K562 (cell line): ENCODE measurements around the gene FCRL1. TPM values are rescaled to one million over a fixed set of nuclear protein-coding genes. Genes with fewer than 3 reads are reported as not detected.

Experiments
- ATAC-seq: fragments of 200-7000 bp; cut with Tn5 transposase; 3 replicates; pipeline ENCODE4 v1.9.1; 2020; ENCODE audit warnings: moderate library complexity
- BruUV-seq: library from RNA; stranded (reverse); fragments of 400-500 nt; replicated peaks from 2 replicates; lab custom pipeline; 2021; lab: Mats Ljungman, UMichigan
- CTCF ChIA-PET: fragments of 300-600 bp; formaldehyde crosslinking; extraction: SDS; loops from one replicate; lab custom pipeline; 2021; ENCODE audit warnings: low intra/inter-chr PET ratio; lab: Yijun Ruan, JAX
- POLR2A ChIA-PET: fragments of 300-600, 350-650 bp; sonication (Branson Sonifier 250); formaldehyde crosslinking; extraction: SDS; loops from one replicate; lab custom pipeline; 2021; ENCODE audit warnings: antibody characterized with exemption, inconsistent platforms; lab: Yijun Ruan, JAX
- DNase-seq, 4 experiments: peaks; one replicate each; pipeline versions ENCODE4 v3.0.0 to v3.0.0-alpha.2; 2011 to 2018; ENCODE audit warnings: low spot score in 3 of 4, mixed read lengths in 3 of 4; ENCODE audit errors: extremely low read depth in 1 of 4
- FAIRE-seq: peaks from 2 replicates; lab custom pipeline; 2011; peaks lifted over from hg19 to GRCh38; lab: Jason Lieb, UNC
- H2AFZ ChIP-seq: 2 replicates; pipeline ENCODE4 v1.6.0; 2011; ENCODE audit warnings: low read depth, low read length, control low read depth, inconsistent platforms
- H3K27ac ChIP-seq: fragments of 200-600 bp; 3 replicates; pipeline ENCODE4 v1.8.0; 2011; ENCODE audit warnings: low read depth, mild to moderate bottlenecking, control low read depth, inconsistent platforms, low read length, moderate library complexity, mixed read lengths; ENCODE audit errors: extremely low read depth
- H3K27me3 ChIP-seq, 2 experiments: fragments of 300-600 bp in 1 of 2; 2 replicates in 1 of 2; 3 replicates in 1 of 2; pipeline versions ENCODE4 v1.6.0 to v1.8.0; 2011; ENCODE audit warnings: inconsistent platforms in 2 of 2, low read length in 2 of 2, mild to moderate bottlenecking in 1 of 2, mixed read lengths in 1 of 2, moderate library complexity in 1 of 2; ENCODE audit not compliant: control insufficient read depth in 2 of 2, insufficient read depth in 2 of 2
- H3K36me3 ChIP-seq: fragments of 300-600 bp; 3 replicates; pipeline ENCODE4 v1.8.0; 2011; ENCODE audit warnings: mild to moderate bottlenecking, low read length, inconsistent platforms; ENCODE audit not compliant: control insufficient read depth, insufficient read depth
- H3K4me1 ChIP-seq, 2 experiments: fragments of 200-600 bp in 1 of 2; replicated peaks in 1 of 2; 2 replicates in 1 of 2; 3 replicates in 1 of 2; pipeline versions ENCODE4 v1.5.1 to v1.8.0; 2011; ENCODE audit warnings: inconsistent platforms in 2 of 2, low read length in 2 of 2, mild to moderate bottlenecking in 1 of 2, mixed read lengths in 1 of 2, moderate library complexity in 1 of 2; ENCODE audit not compliant: control insufficient read depth in 2 of 2, insufficient read depth in 2 of 2
- H3K4me2 ChIP-seq: 2 replicates; pipeline ENCODE4 v1.6.1; 2011; ENCODE audit warnings: low read length, control low read depth, inconsistent platforms, mixed read lengths; ENCODE audit not compliant: insufficient read depth
- H3K4me3 ChIP-seq: fragments of 200-600 bp; sonication (generic), shearing (Covaris generic); 2 replicates; pipeline ENCODE4 v1.5.1; 2016; ENCODE audit warnings: control low read depth, inconsistent platforms
- H3K79me2 ChIP-seq: fragments of 200-600 bp; 3 replicates; pipeline ENCODE4 v1.8.0; 2011; ENCODE audit warnings: low read length, inconsistent platforms; ENCODE audit not compliant: control insufficient read depth, insufficient read depth
- H3K9ac ChIP-seq, 2 experiments: 2 replicates each; pipeline versions ENCODE4 v1.6.0 to v1.6.1; 2011; ENCODE audit warnings: low read depth in 2 of 2, low read length in 2 of 2, control low read depth in 1 of 2, inconsistent platforms in 1 of 2, mild to moderate bottlenecking in 1 of 2, mixed read lengths in 1 of 2; ENCODE audit not compliant: insufficient read depth in 1 of 2
- H3K9me1 ChIP-seq: one replicate; pipeline ENCODE4 v1.6.0; 2011; ENCODE audit warnings: inconsistent platforms, mild to moderate bottlenecking, low read length, moderate library complexity; ENCODE audit not compliant: control insufficient read depth, insufficient read depth
- H3K9me3 ChIP-seq: replicated peaks from 2 replicates; pipeline ENCODE4 v1.5.1; 2011; ENCODE audit warnings: low read depth, low read length, inconsistent platforms; ENCODE audit not compliant: control insufficient read depth, insufficient read depth
- H4K20me1 ChIP-seq: replicated peaks from 2 replicates; pipeline ENCODE4 v1.6.1; 2011; ENCODE audit warnings: low read length, inconsistent platforms, mixed read lengths; ENCODE audit not compliant: control insufficient read depth, insufficient read depth
- CSDE1 ChIP-seq, 2 experiments: fragments of 450-650 bp; IDR thresholded peaks; 2 replicates each; pipeline ENCODE4 v1.6.1; 2016; ENCODE audit warnings: mild to moderate bottlenecking in 1 of 2
- NCOA4 ChIP-seq: fragments of 450-650 bp; IDR thresholded peaks from 2 replicates; pipeline ENCODE4 v1.6.1; 2018; ENCODE audit warnings: mild to moderate bottlenecking; ENCODE audit not compliant: partially characterized antibody
- RREB1 ChIP-seq: fragments of 250-450 bp; sonication (Bioruptor Pico); IDR thresholded peaks from 2 replicates; pipeline ENCODE4 v1.4.0; 2020
- TOE1 ChIP-seq, 2 experiments: fragments of 450-650 bp in 1 of 2; sonication (generic) in 1 of 2; formaldehyde crosslinking in 1 of 2; IDR thresholded peaks; 2 replicates each; pipeline versions ENCODE4 v1.7.1 to v1.8.0; 2016 to 2022; ENCODE audit warnings: borderline replicate concordance in 2 of 2, mild to moderate bottlenecking in 2 of 2, antibody characterized with exemption in 1 of 2, inconsistent platforms in 1 of 2, low read depth in 1 of 2, missing genetic modification reagents in 1 of 2, moderate library complexity in 1 of 2
- ZNF318 ChIP-seq, 2 experiments: fragments of 450-650 bp; IDR thresholded peaks; 2 replicates each; pipeline ENCODE4 v1.6.1; 2016; ENCODE audit warnings: mild to moderate bottlenecking in 2 of 2, borderline replicate concordance in 1 of 2, low read depth in 1 of 2, moderate library complexity in 1 of 2
- ZNF583 ChIP-seq: fragments of 250-450 bp; sonication (Bioruptor Pico); IDR thresholded peaks from 2 replicates; pipeline ENCODE4 v1.4.0; 2020
- WGBS: fragments of 100-300 bp; shearing (Covaris generic); methylation state at CpG from one replicate; pipeline ENCODE4 v1.1.6; 2016; ENCODE audit warnings: low coverage, mixed read lengths; ENCODE audit not compliant: insufficient coverage; ENCODE audit errors: missing lambda C conversion rate; 5-methylcytosine and 5-hydroxymethylcytosine counted together
- in situ Hi-C: fragments of 300-500 bp; cut with MboI; formaldehyde crosslinking; loops from 4 replicates; pipeline ENCODE4 v1.15.0; 2018; ENCODE audit warnings: inconsistent platforms, mixed read lengths
- intact Hi-C: fragments of 100-400 bp; cut with micrococcal nuclease; formaldehyde crosslinking; loops from 2 replicates; pipeline ENCODE4 v1.14.2; 2022
- polyA plus RNA-seq, 8 experiments: library from polyadenylated mRNA; depleted of rRNA in 4 of 8; stranded (reverse) in 5 of 8; unstranded in 3 of 8; fragments of >200 nt; fragmentation: Nextera tagmentation in 2 of 8; fragmentation: Illumina TruSeq in 1 of 8; extraction: Ambion mirVana in 2 of 8; extraction: Trizol in 1 of 8; gene quantifications; 2 replicates each; pipeline versions ENCODE4 v1.2.1 to v1.2.3, GENCODE V29; 2011 to 2014; ENCODE audit warnings: inconsistent platforms in 1 of 8, missing spikeins in 1 of 8
- total RNA-seq, 7 experiments: library from RNA; depleted of rRNA in 6 of 7; stranded (reverse); fragments of >200 nt in 6 of 7; fragmentation: Illumina TruSeq in 2 of 7; extraction: Trizol in 2 of 7; gene quantifications; 2 replicates each; pipeline versions ENCODE4 v1.2.1 to v1.2.3, GENCODE V29; 2011 to 2021; ENCODE audit warnings: low replicate concordance in 1 of 7

FCRL1 gene
- total and polyA plus RNA-seq, 9 of the 15 experiments (the other 6 are each of a cell fraction or from before 2014, with no cell fraction given) = not detected

GRCh38 chr1:157842939-157843338, 23.0 kb upstream of the FCRL1 start (continued):
- no peak for TF ChIP-seq RREB1 (CRISPR knock-in tag)
- TF ChIP-seq CSDE1 (IDR thresholded peaks at IDR 0.05) = no peak

- no peaks in the 10 kb centered on the region for H3K27me3 ChIP-seq
- no peak for DNase-seq
- no peak for ATAC-seq
- no TSS peak for BruUV-seq
- no peak within 1 kb of the TSS for H3K9ac ChIP-seq
- no peak for FAIRE-seq
- H3K9me3 ChIP-seq = no peaks in the 10 kb centered on the region
- no peaks in the 10 kb centered on the region for H3K9me1 ChIP-seq
- WGBS = 0% methylated on average over 3 of the region's 3 CpGs
- no peaks in the 10 kb centered on the region for H3K36me3 ChIP-seq
- H3K4me2 ChIP-seq = no peak within 1 kb of the TSS
- CTCF ChIA-PET = no interaction called here
- POLR2A ChIA-PET = interaction anchor here (0.7 kb wide), 1 partner anchor 292 kb away, joined by 3 read pairs; no protein-coding TSS in a partner anchor
- no peak within 1 kb of the TSS for H3K4me3 ChIP-seq
- intact Hi-C loops (no loop called here), in situ Hi-C loops (no loop called here)
- H2AFZ ChIP-seq = no peak within 1 kb of the TSS
- H3K79me2 ChIP-seq = no peaks in the 10 kb centered on the region
- no peaks in the 10 kb centered on the region for H3K4me1 ChIP-seq
- H3K27ac ChIP-seq = no peak within 1 kb of the TSS
- H4K20me1 ChIP-seq = no peaks in the 10 kb centered on the region
- TF ChIP-seq NCOA4 (no peak), TOE1 (IDR thresholded peaks at IDR 0.05; ENCODE audit: borderline replicate concordance) (no peak), TOE1 (CRISPR knock-in tag; IDR thresholded peaks at IDR 0.05; ENCODE audit: borderline replicate concordance, low read depth) (no peak), ZNF583 (CRISPR knock-in tag) (no peak), ZNF318 (IDR thresholded peaks at IDR 0.05; ENCODE audit: borderline replicate concordance in 1 of 2, low read depth in 1 of 2) (no peak)
Observed at GRCh38 chr1:157841708-157842107, 21.8 kb upstream of the FCRL1 start, which contains the start of gene CD5L. Gene CD5L, minus strand, starts transcription at chr1:157841808. Its CDS starts 107 bp downstream, at chr1:157841701.
